Adrenal gland (tissue), 5 donors: ENCODE data around the gene HNRNPUL1.

Experiments
- POLR2A ChIP-seq, 2 donors: fragments of 450-650 bp; IDR thresholded peaks; one replicate each; pipeline ENCODE4 v1.6.1; 2017; ENCODE audit warnings: antibody characterized with exemption in 2 of 2, mild to moderate bottlenecking in 2 of 2, moderate library complexity in 1 of 2
- TF ChIP-seq, protein P1 (sequence below), 6 experiments: fragments of 450-650 bp in 4 of 6; fragments of 200-600 bp in 2 of 6; sonication (generic) in 1 of 6; IDR thresholded peaks; 1 replicate in 5 of 6; 2 replicates in 1 of 6; pipeline versions ENCODE4 v1.5.1 to v1.8.0; 2016 to 2021; ENCODE audit warnings: antibody characterized with exemption in 6 of 6, mild to moderate bottlenecking in 2 of 6, moderate library complexity in 1 of 6
- donor health status: DM: no; HTN: no; CAD: no.

DNA sequence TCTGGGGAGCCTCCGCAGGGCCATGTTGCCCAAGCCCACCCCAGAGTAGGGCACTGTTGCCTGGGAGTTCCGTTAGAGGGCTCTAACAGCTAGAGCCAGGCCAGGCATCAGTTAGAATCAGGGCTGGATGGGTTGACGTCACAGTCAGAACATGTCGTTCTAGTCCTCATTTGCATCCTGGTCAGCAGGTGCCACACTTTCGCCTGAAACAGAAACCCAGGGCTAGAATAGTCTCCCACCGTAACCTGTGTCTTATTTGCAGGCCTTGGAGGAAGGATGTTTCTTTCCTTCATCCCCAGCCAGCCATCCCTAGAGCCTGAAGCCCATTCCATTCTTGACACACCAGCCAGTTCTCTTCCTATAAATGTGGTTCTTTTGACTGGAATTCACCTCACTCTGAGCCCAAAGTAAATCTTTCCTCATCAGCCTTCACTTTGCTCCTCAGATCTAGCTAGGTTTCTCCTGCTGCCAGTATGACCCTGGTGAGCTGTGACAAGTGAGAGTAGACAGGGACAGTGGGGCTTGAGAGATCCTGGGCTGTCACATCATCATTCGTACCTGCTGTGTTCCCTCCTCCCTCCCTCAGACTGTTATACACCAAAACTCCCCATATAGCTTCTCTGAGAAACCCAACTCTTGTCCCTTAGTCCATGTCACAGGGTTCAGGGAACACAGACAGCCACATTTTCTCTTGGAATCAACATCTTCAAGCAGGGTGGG, 33.6 kb downstream of the HNRNPUL1 start:
- TF ChIP-seq, protein P1, sequence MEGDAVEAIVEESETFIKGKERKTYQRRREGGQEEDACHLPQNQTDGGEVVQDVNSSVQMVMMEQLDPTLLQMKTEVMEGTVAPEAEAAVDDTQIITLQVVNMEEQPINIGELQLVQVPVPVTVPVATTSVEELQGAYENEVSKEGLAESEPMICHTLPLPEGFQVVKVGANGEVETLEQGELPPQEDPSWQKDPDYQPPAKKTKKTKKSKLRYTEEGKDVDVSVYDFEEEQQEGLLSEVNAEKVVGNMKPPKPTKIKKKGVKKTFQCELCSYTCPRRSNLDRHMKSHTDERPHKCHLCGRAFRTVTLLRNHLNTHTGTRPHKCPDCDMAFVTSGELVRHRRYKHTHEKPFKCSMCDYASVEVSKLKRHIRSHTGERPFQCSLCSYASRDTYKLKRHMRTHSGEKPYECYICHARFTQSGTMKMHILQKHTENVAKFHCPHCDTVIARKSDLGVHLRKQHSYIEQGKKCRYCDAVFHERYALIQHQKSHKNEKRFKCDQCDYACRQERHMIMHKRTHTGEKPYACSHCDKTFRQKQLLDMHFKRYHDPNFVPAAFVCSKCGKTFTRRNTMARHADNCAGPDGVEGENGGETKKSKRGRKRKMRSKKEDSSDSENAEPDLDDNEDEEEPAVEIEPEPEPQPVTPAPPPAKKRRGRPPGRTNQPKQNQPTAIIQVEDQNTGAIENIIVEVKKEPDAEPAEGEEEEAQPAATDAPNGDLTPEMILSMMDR (IDR thresholded peaks at IDR 0.05): no peak
- no peak for TF ChIP-seq POLR2A (IDR thresholded peaks at IDR 0.05)
